HG02642 (cell line): ENCODE data around the gene FUT7.

Experiments
- ATAC-seq: cut with Tn5 transposase; IDR thresholded peaks from one replicate; pipeline ENCODE4 v1.9.1; 2021; ENCODE audit warnings: mild to moderate bottlenecking; ENCODE audit not compliant: unreplicated experiment, poor library complexity

The FUT7 gene

GRCh38 chr9:136988872-136989271 lies 43.0 kb downstream of the FUT7 start:
- no peak for ATAC-seq

- no peak for ATAC-seq
Observed at GRCh38 chr9:136985853-136986252, 46.0 kb downstream of the FUT7 start.

GRCh38 chr9:136985027-136985602 lies 46.8 kb downstream of the FUT7 start:
- no peak for ATAC-seq

GRCh38 chr9:136984464-136985026 lies 47.3 kb downstream of the FUT7 start:
- no peak for ATAC-seq

GRCh38 chr9:136983656-136984314 lies 48.1 kb downstream of the FUT7 start:
- no peak for ATAC-seq

- no peak for ATAC-seq
Observed at GRCh38 chr9:136983167-136983566, 48.7 kb downstream of the FUT7 start.

- ATAC-seq = no peak
Observed at GRCh38 chr9:136982232-136983051, 49.4 kb downstream of the FUT7 start, which contains the start of gene LCNL1. Gene LCNL1, plus strand, starts transcription at chr9:136982993. Its CDS starts 594 bp downstream, at chr9:136983587.

- no peak for ATAC-seq
Observed at GRCh38 chr9:136981588-136982231, 50.2 kb downstream of the FUT7 start.

GRCh38 chr9:136980669-136981478 lies 51.0 kb downstream of the FUT7 start:
- ATAC-seq = no peak
